H1 (cell line): ENCODE results near the gene GRK6. TPM values are rescaled to one million over a fixed set of nuclear protein-coding genes. Genes with fewer than 3 reads are reported as not detected.

Experiments used
- CTCF ChIA-PET: fragments of 300-600 bp; sonication (Branson Sonifier 250); formaldehyde crosslinking; loops from one replicate; lab custom pipeline; 2021; ENCODE audit not compliant: partially characterized antibody; lab: Charles Lee
- POLR2A ChIA-PET: fragments of 300-600 bp; sonication (Branson Sonifier 250); formaldehyde crosslinking; loops from one replicate; lab custom pipeline; 2021; ENCODE audit warnings: inconsistent platforms; ENCODE audit not compliant: partially characterized antibody; lab: Charles Lee
- DNase-seq, 2 experiments: peaks; one replicate each; pipeline versions ENCODE4 v3.0.0 to v3.0.0-alpha.2; 2010 to 2022; ENCODE audit warnings: low spot score in 2 of 2, low read depth in 1 of 2, mixed read lengths in 1 of 2
- FAIRE-seq: peaks from 2 replicates; lab custom pipeline; 2011; peaks lifted over from hg19 to GRCh38; lab: Jason Lieb, UNC
- H2AFZ ChIP-seq: 2 replicates; pipeline ENCODE4 v1.8.1; 2012; ENCODE audit warnings: low read length, inconsistent platforms
- H2AK5ac ChIP-seq: 2 replicates; pipeline ENCODE4 v1.6.1; 2013; ENCODE audit warnings: low read depth, low read length
- H2BK120ac ChIP-seq: replicated peaks from 2 replicates; pipeline ENCODE3; 2013; ENCODE audit warnings: low read depth, low read length, inconsistent platforms
- H2BK12ac ChIP-seq: 2 replicates; pipeline ENCODE4 v1.6.1; 2013; ENCODE audit warnings: low read depth, low read length
- H2BK15ac ChIP-seq: 2 replicates; pipeline ENCODE4 v1.6.1; 2013; ENCODE audit warnings: low read length
- H2BK20ac ChIP-seq: 2 replicates; pipeline ENCODE4 v1.6.1; 2013; ENCODE audit warnings: low read length
- H2BK5ac ChIP-seq: 2 replicates; pipeline ENCODE4 v1.6.1; 2013; ENCODE audit warnings: low read depth, low read length
- H3K14ac ChIP-seq: 2 replicates; pipeline ENCODE4 v1.6.1; 2013; ENCODE audit warnings: inconsistent platforms; ENCODE audit not compliant: insufficient read length
- H3K18ac ChIP-seq: 2 replicates; pipeline ENCODE4 v1.6.1; 2013; ENCODE audit warnings: low read length; ENCODE audit errors: extremely low read depth
- H3K23ac ChIP-seq: 2 replicates; pipeline ENCODE4 v1.6.1; 2013; ENCODE audit warnings: inconsistent platforms; ENCODE audit not compliant: insufficient read length
- H3K23me2 ChIP-seq: 2 replicates; pipeline ENCODE4 v1.6.1; 2013; ENCODE audit warnings: low read depth, low read length
- H3K27ac ChIP-seq: 2 replicates; pipeline ENCODE4 v1.6.1; 2011; ENCODE audit warnings: low read depth, low read length, inconsistent platforms
- H3K27me3 ChIP-seq, 4 experiments: replicated peaks in 1 of 4; 1 replicate in 1 of 4; 2 replicates in 3 of 4; pipeline versions ENCODE4 v1.6.1 to v1.8.1; 2011 to 2013; ENCODE audit warnings: low read length in 3 of 4, mild to moderate bottlenecking in 3 of 4, inconsistent platforms in 2 of 4, mixed read lengths in 2 of 4, moderate library complexity in 1 of 4; ENCODE audit not compliant: control insufficient read depth in 3 of 4, insufficient read depth in 3 of 4; ENCODE audit errors: extremely low read depth in 1 of 4
- H3K36me3 ChIP-seq, 4 experiments: 2 replicates each; pipeline versions ENCODE4 v1.6.1 to v1.8.1; 2011 to 2013; ENCODE audit warnings: mild to moderate bottlenecking in 4 of 4, low read length in 3 of 4, moderate library complexity in 2 of 4, control low read depth in 1 of 4, inconsistent platforms in 1 of 4; ENCODE audit not compliant: insufficient read depth in 4 of 4, control insufficient read depth in 2 of 4
- H3K4ac ChIP-seq: replicated peaks from 2 replicates; pipeline ENCODE3; 2013; ENCODE audit warnings: low read length, low read depth, mixed read lengths, inconsistent platforms; ENCODE audit not compliant: insufficient read length
- H3K4me1 ChIP-seq, 4 experiments: replicated peaks in 1 of 4; 1 replicate in 1 of 4; 2 replicates in 3 of 4; pipeline versions ENCODE4 v1.6.1 to v1.8.1; 2011 to 2013; ENCODE audit warnings: low read length in 3 of 4, inconsistent platforms in 2 of 4, mixed read lengths in 1 of 4; ENCODE audit not compliant: insufficient read depth in 4 of 4, control insufficient read depth in 3 of 4
- H3K4me2 ChIP-seq, 2 experiments: 2 replicates each; pipeline versions ENCODE4 v1.6.1 to v1.8.1; 2011 to 2013; ENCODE audit warnings: low read depth in 2 of 2, low read length in 2 of 2, control low read depth in 1 of 2, inconsistent platforms in 1 of 2, mild to moderate bottlenecking in 1 of 2; ENCODE audit not compliant: insufficient read depth in 1 of 2
- H3K4me3 ChIP-seq, 4 experiments: fragments of 200-600, 300-600 bp in 1 of 4; sonication (generic), shearing (Covaris generic), sonication (Bioruptor Twin) in 1 of 4; 2 replicates each; pipeline versions ENCODE4 v1.5.1 to v1.8.1; 2011 to 2016; ENCODE audit warnings: low read length in 4 of 4, low read depth in 3 of 4, control low read depth in 2 of 4, inconsistent platforms in 2 of 4, mild to moderate bottlenecking in 2 of 4, mixed read lengths in 1 of 4, moderate library complexity in 1 of 4; ENCODE audit not compliant: insufficient read depth in 2 of 4; ENCODE audit errors: extremely low read depth in 1 of 4
- H3K56ac ChIP-seq: replicated peaks from 2 replicates; pipeline ENCODE3; 2013; ENCODE audit warnings: low read depth, mild to moderate bottlenecking, mixed read lengths, low read length, inconsistent platforms; ENCODE audit not compliant: insufficient read length
- H3K79me1 ChIP-seq: 2 replicates; pipeline ENCODE4 v1.6.1; 2013; ENCODE audit warnings: low read depth, low read length, control low read depth
- H3K79me2 ChIP-seq, 2 experiments: 2 replicates each; pipeline versions ENCODE4 v1.6.1 to v1.8.1; 2012 to 2013; ENCODE audit warnings: low read length in 2 of 2, mild to moderate bottlenecking in 2 of 2, inconsistent platforms in 1 of 2; ENCODE audit not compliant: insufficient read depth in 2 of 2, control insufficient read depth in 1 of 2
- H3K9ac ChIP-seq, 4 experiments: replicated peaks in 1 of 4; 1 replicate in 1 of 4; 2 replicates in 3 of 4; pipeline versions ENCODE4 v1.6.1 to v1.8.1; 2011 to 2013; ENCODE audit warnings: low read depth in 3 of 4, low read length in 3 of 4, control low read depth in 2 of 4, mild to moderate bottlenecking in 2 of 4, moderate library complexity in 2 of 4, inconsistent platforms in 1 of 4; ENCODE audit errors: extremely low read depth in 1 of 4
- H3K9me3 ChIP-seq, 2 experiments: 2 replicates each; pipeline versions ENCODE4 v1.6.1 to v1.8.1; 2012 to 2013; ENCODE audit warnings: mild to moderate bottlenecking in 2 of 2, moderate library complexity in 2 of 2, control low read depth in 1 of 2, inconsistent platforms in 1 of 2, low read depth in 1 of 2, low read length in 1 of 2, mixed read lengths in 1 of 2; ENCODE audit not compliant: insufficient read depth in 2 of 2
- H4K20me1 ChIP-seq, 2 experiments: replicated peaks in 1 of 2; 2 replicates each; pipeline versions ENCODE3 to v1.8.1; 2011 to 2013; ENCODE audit warnings: inconsistent platforms in 2 of 2, low read length in 2 of 2, mild to moderate bottlenecking in 1 of 2; ENCODE audit not compliant: insufficient read depth in 2 of 2, control insufficient read depth in 1 of 2
- H4K5ac ChIP-seq: 2 replicates; pipeline ENCODE4 v1.6.1; 2013; ENCODE audit warnings: low read length, low read depth, mixed read lengths, inconsistent platforms; ENCODE audit not compliant: insufficient read length
- H4K8ac ChIP-seq: 2 replicates; pipeline ENCODE4 v1.8.0; 2013; ENCODE audit warnings: mild to moderate bottlenecking, moderate library complexity, low read length, inconsistent platforms; ENCODE audit not compliant: insufficient read depth; ENCODE audit errors: extremely low read depth
- H4K91ac ChIP-seq: replicated peaks from 2 replicates; pipeline ENCODE3; 2013; ENCODE audit warnings: low read length, mixed read lengths, inconsistent platforms; ENCODE audit not compliant: insufficient read length
- CBX5 ChIP-seq: fragments of 300-800, 300-1000 bp; sonication (generic); IDR thresholded peaks from 2 replicates; pipeline ENCODE4 v1.7.1; 2016; ENCODE audit warnings: antibody characterized with exemption, low read length, low read depth
- GTF2F1 ChIP-seq: IDR thresholded peaks from 2 replicates; pipeline ENCODE4 v1.6.1; 2012; ENCODE audit warnings: low read depth, low read length, improper control_type of control experiment, borderline replicate concordance
- RFX5 ChIP-seq: IDR thresholded peaks from 2 replicates; pipeline ENCODE4 v1.6.1; 2011; ENCODE audit warnings: low read depth, low read length, improper control_type of control experiment, borderline replicate concordance
- SP4 ChIP-seq: IDR thresholded peaks from 2 replicates; pipeline ENCODE4 v1.6.1; 2012; ENCODE audit warnings: low read length, inconsistent platforms
- WGBS, 2 experiments: shearing (Covaris generic) in 1 of 2; methylation state at CpG; one replicate each; pipeline versions ENCODE4 v1.1.6 to v1.1.7; 2013 to 2015; ENCODE audit warnings: low lambda C conversion rate in 2 of 2, mixed read lengths in 2 of 2, inconsistent platforms in 1 of 2, low coverage in 1 of 2, missing lambda C conversion rate in 1 of 2; ENCODE audit not compliant: insufficient replicate concordance in 2 of 2, insufficient coverage in 1 of 2, insufficient read length in 1 of 2; ENCODE audit errors: extremely low coverage in 1 of 2, missing lambda C conversion rate in 1 of 2; 5-methylcytosine and 5-hydroxymethylcytosine counted together
- polyA plus RNA-seq, 7 experiments: library from polyadenylated mRNA; depleted of rRNA in 3 of 7; stranded (reverse) in 5 of 7; unstranded in 2 of 7; fragments of >200 nt in 5 of 7; fragments of 200-250 nt in 2 of 7; gene quantifications; 1 replicate in 5 of 7; 2 replicates in 1 of 7; 4 replicates in 1 of 7; pipeline versions ENCODE4 v1.2.1 to v1.2.3, GENCODE V29; 2011 to 2013; ENCODE audit warnings: missing spikeins in 2 of 7, mixed read lengths in 2 of 7
- total RNA-seq: library from RNA; stranded (reverse); fragmentation: NEBNext Ultra II Directional; extraction: Animal tissue kit (Norgen Biotek cat#: 25700); gene quantifications from 2 replicates; pipeline ENCODE4 v1.2.1, GENCODE V29; 2021
- TF ChIP-seq, protein P1 (sequence below): IDR thresholded peaks from 2 replicates; pipeline ENCODE4 v1.6.1; 2011; ENCODE audit warnings: low read length, improper control_type of control experiment

Gene GRK6
- total and polyA plus RNA-seq, 2 of the 8 experiments (the other 6 are each of a cell fraction or from before 2014, with no cell fraction given), result 31.8 to 57.8 TPM

DNA sequence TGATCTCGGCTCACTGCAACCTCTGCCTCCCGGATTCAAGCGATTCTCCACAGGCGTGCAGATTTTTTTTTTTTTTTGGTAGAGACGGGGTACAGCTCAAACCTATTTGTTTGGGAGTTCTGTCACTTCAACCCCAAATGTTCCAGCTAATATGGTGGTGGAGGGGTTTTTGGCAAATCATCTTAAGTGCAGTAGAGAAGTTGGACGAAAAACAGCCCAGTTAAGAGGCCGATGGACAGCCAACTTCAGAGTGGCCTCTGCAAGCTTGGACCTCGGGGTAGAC is 19.4 kb downstream of the GRK6 start:
- Histone ChIP-seq H2BK12ac (no peak overlapping the region), H4K8ac (no peak overlapping the region), H2BK20ac (no peak overlapping the region), H2AK5ac (no peak overlapping the region), H3K27ac (no peak overlapping the region), H3K9me3 (no peaks in the 10 kb centered on the region), H2AFZ (no peak overlapping the region), H2BK5ac (0 out of 2 replicates have a peak overlapping the region, but pooled peaks have one; percentile 35), H3K18ac (peak overlapping the region; percentile 84; the same call in 1 of the 2 replicates), H3K79me1 (no peaks in the 10 kb centered on the region; the same call in none of the 2 replicates), H3K4me2 (peak overlapping the region; percentile 89 to 93), H3K4me3 (peak overlapping the region; percentile 43 to 74 (median 64); a peak in 7 of 8 replicates), H3K14ac (no peak overlapping the region), H3K56ac (no peak overlapping the region), H4K20me1 (peaks cover 0 to 7% of the 10 kb centered on the region in 2 experiments), H2BK15ac (no peak overlapping the region), H3K36me3 (peaks cover 2 to 4% (median 3%) of the 10 kb centered on the region in 4 experiments; a peak in 2 of 8 replicates), H2BK120ac (no peak overlapping the region), H3K23ac (no peak overlapping the region), H3K4ac (no peak overlapping the region), H3K4me1 (peaks cover 0 to 30% (median 15%) of the 10 kb centered on the region in 4 experiments; a peak in 6 of 7 replicates), H4K5ac (peak overlapping the region; percentile 15), H3K23me2 (peaks cover 9% of the 10 kb centered on the region), H4K91ac (no peak overlapping the region), H3K9ac (peak overlapping the region in 3 of 4 experiments; percentile 7 to 76 (median 74); a peak in 3 of 7 replicates), H3K27me3 (peaks cover 0 to 13% (median 5%) of the 10 kb centered on the region in 4 experiments; a peak in 5 of 7 replicates), H3K79me2 (no peaks in the 10 kb centered on the region)
- POLR2A ChIA-PET, result interaction anchor here (0.6 to 67.5 kb wide), 16 partner anchors 9 to 154 kb away, joined by 3 to 3349 read pairs (median 9); partner anchors contain the start of genes DBN1, DOK3, F12 and GRK6
- FAIRE-seq (no peak), DNase-seq (no peak)
- CTCF ChIA-PET, result interaction anchor here (0.5 to 23.6 kb wide), 16 partner anchors 8 to 737 kb away, joined by 3 to 430 read pairs (median 5); partner anchors contain the start of genes F12, PDLIM7, PFN3 and SLC34A1
- TF ChIP-seq, protein P1, sequence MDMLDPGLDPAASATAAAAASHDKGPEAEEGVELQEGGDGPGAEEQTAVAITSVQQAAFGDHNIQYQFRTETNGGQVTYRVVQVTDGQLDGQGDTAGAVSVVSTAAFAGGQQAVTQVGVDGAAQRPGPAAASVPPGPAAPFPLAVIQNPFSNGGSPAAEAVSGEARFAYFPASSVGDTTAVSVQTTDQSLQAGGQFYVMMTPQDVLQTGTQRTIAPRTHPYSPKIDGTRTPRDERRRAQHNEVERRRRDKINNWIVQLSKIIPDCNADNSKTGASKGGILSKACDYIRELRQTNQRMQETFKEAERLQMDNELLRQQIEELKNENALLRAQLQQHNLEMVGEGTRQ, result no peak
- TF ChIP-seq RFX5 (no peak), SP4 (no peak), CBX5 (no peak), GTF2F1 (no peak)
- WGBS, 2 experiments, result 60% methylated on average over 6 of the region's 8 CpGs; no CpG with 5 or more reads in 1 of the 2 experiments
